HCT116 (cell line): ENCODE measurements around the gene ERBB3. TPM values are rescaled to one million over a fixed set of nuclear protein-coding genes. Genes with fewer than 3 reads are reported as not detected.
A peak's percentile ranks its signal among the peaks of the same experiment; 100 is the strongest.

Source experiments
- ATAC-seq: fragments of 200-7000 bp; cut with Tn5 transposase; 2 replicates; pipeline ENCODE4 v1.9.1; 2020; ENCODE audit warnings: mild to moderate bottlenecking, moderate library complexity
- BruUV-seq: library from RNA; stranded (reverse); fragments of 400-500 nt; replicated peaks from 2 replicates; lab custom pipeline; 2021; lab: Mats Ljungman, UMichigan
- CTCF ChIA-PET: fragments of 300-600 bp; sonication (Branson Sonifier 250); formaldehyde crosslinking; loops from one replicate; lab custom pipeline; 2021; ENCODE audit warnings: antibody characterized with exemption; lab: Charles Lee
- POLR2A ChIA-PET: fragments of 300-600, 350-600 bp; sonication (Branson Sonifier 250); formaldehyde crosslinking; loops from one replicate; lab custom pipeline; 2021; ENCODE audit warnings: antibody characterized with exemption; lab: Charles Lee
- RAD21 ChIA-PET, 2 experiments: fragments of 300-600 bp; sonication (Branson Sonifier 250); formaldehyde crosslinking; loops; one replicate each; lab custom pipeline; 2023; ENCODE audit warnings: low total read pairs in 2 of 2; ENCODE audit not compliant: uncharacterized antibody in 2 of 2, unreplicated experiment in 2 of 2, low non-redundant PET in 1 of 2; lab: Charles Lee
- DNase-seq: peaks from one replicate; pipeline ENCODE4 v3.0.0-alpha.2; 2010; ENCODE audit warnings: low read depth, low spot score
- H2AFZ ChIP-seq: fragments of 200-600 bp; shearing (Covaris generic), sonication (generic); 2 replicates; pipeline ENCODE4 v1.6.1; 2017; ENCODE audit warnings: low read depth, mixed run types, mixed read lengths, antibody characterized with exemption, low read length; ENCODE audit not compliant: poor library complexity, severe bottlenecking
- H3K27ac ChIP-seq: 2 replicates; pipeline ENCODE4 v1.5.1; 2012; ENCODE audit warnings: low read depth, low read length
- H3K27me3 ChIP-seq: fragments of 200-600 bp; sonication (generic); 2 replicates; pipeline ENCODE4 v1.6.1; 2016; ENCODE audit warnings: mixed run types, low read length, mixed read lengths; ENCODE audit not compliant: insufficient read depth
- H3K36me3 ChIP-seq, 2 experiments: fragments of 200-500 bp in 1 of 2; fragments of 200-600 bp in 1 of 2; sonication (Bioruptor generic) in 1 of 2; sonication (generic) in 1 of 2; 2 replicates each; pipeline versions ENCODE4 v1.5.1 to v1.6.1; 2014 to 2016; ENCODE audit warnings: low read length in 2 of 2, inconsistent platforms in 1 of 2, mixed read lengths in 1 of 2, mixed run types in 1 of 2; ENCODE audit not compliant: insufficient read depth in 2 of 2, control insufficient read depth in 1 of 2
- H3K4me1 ChIP-seq, 2 experiments: fragments of 200-600 bp in 1 of 2; sonication (generic) in 1 of 2; 2 replicates each; pipeline versions ENCODE4 v1.5.1 to v1.6.1; 2012 to 2017; ENCODE audit warnings: low read length in 2 of 2, inconsistent platforms in 1 of 2, mild to moderate bottlenecking in 1 of 2, mixed read lengths in 1 of 2, mixed run types in 1 of 2, moderate library complexity in 1 of 2; ENCODE audit not compliant: insufficient read depth in 2 of 2, control insufficient read depth in 1 of 2
- H3K4me2 ChIP-seq: fragments of 200-600 bp; sonication (generic); 2 replicates; pipeline ENCODE4 v1.6.1; 2017; ENCODE audit warnings: mixed run types, low read length, mixed read lengths
- H3K4me3 ChIP-seq, 2 experiments: fragments of 200-600 bp in 1 of 2; sonication (generic) in 1 of 2; replicated peaks in 1 of 2; 2 replicates each; pipeline ENCODE4 v1.5.1; 2011 to 2016; ENCODE audit warnings: low read length in 2 of 2, control low read depth in 1 of 2, low read depth in 1 of 2, mild to moderate bottlenecking in 1 of 2, mixed read lengths in 1 of 2, mixed run types in 1 of 2
- H3K79me2 ChIP-seq: fragments of 200-600 bp; sonication (generic); 2 replicates; pipeline ENCODE4 v1.6.1; 2017; ENCODE audit warnings: mild to moderate bottlenecking, mixed run types, low read length, moderate library complexity, mixed read lengths; ENCODE audit not compliant: insufficient read depth
- H3K9ac ChIP-seq: fragments of 200-600 bp; sonication (generic); 2 replicates; pipeline ENCODE4 v1.6.1; 2016; ENCODE audit warnings: low read length, mixed read lengths
- H3K9me2 ChIP-seq: fragments of 200-600 bp; sonication (generic), shearing (Covaris generic); 2 replicates; pipeline ENCODE4 v1.6.1; 2017; ENCODE audit warnings: mixed run types, mild to moderate bottlenecking, moderate library complexity; ENCODE audit not compliant: insufficient read depth
- H3K9me3 ChIP-seq, 2 experiments: fragments of 200-500 bp in 1 of 2; fragments of 200-600 bp in 1 of 2; sonication (Bioruptor generic) in 1 of 2; sonication (generic) in 1 of 2; 2 replicates each; pipeline ENCODE4 v1.6.1; 2014 to 2017; ENCODE audit warnings: low read length in 2 of 2, mixed read lengths in 2 of 2, inconsistent platforms in 1 of 2, low read depth in 1 of 2, mild to moderate bottlenecking in 1 of 2, mixed run types in 1 of 2, moderate library complexity in 1 of 2; ENCODE audit not compliant: control insufficient read depth in 1 of 2, insufficient read depth in 1 of 2
- H4K20me1 ChIP-seq: fragments of 200-600 bp; sonication (generic), shearing (Covaris generic); 2 replicates; pipeline ENCODE4 v1.6.1; 2017; ENCODE audit warnings: mixed run types, mild to moderate bottlenecking, moderate library complexity; ENCODE audit not compliant: insufficient read depth
- CBX3 ChIP-seq: IDR thresholded peaks from 2 replicates; pipeline ENCODE4 v1.6.1; 2012; ENCODE audit warnings: low read depth
- EGR1 ChIP-seq: IDR thresholded peaks from 2 replicates; pipeline ENCODE4 v1.6.1; 2012; ENCODE audit warnings: low read depth
- ELF1 ChIP-seq: IDR thresholded peaks from 2 replicates; pipeline ENCODE4 v1.6.1; 2012; ENCODE audit warnings: low read depth, borderline replicate concordance
- EZH2 ChIP-seq: fragments of 200-600 bp; sonication (generic); IDR thresholded peaks from 2 replicates; pipeline ENCODE4 v1.6.1; 2017; ENCODE audit warnings: antibody characterized with exemption, mixed run types
- EZH2phosphoT487 ChIP-seq: fragments of 200-600 bp; IDR thresholded peaks from 2 replicates; pipeline ENCODE4 v1.6.1; 2018; ENCODE audit warnings: antibody characterized with exemption, borderline replicate concordance
- FOSL1 ChIP-seq: IDR thresholded peaks from 2 replicates; pipeline ENCODE4 v1.6.1; 2012; ENCODE audit warnings: low read depth
- JUND ChIP-seq: IDR thresholded peaks from 2 replicates; pipeline ENCODE4 v1.6.1; 2012
- POLR2A ChIP-seq: IDR thresholded peaks from 2 replicates; pipeline ENCODE4 v1.7.0; 2011; ENCODE audit warnings: borderline replicate concordance; ENCODE audit not compliant: insufficient read depth, insufficient read length; ENCODE audit errors: extremely low read depth
- POLR2AphosphoS5 ChIP-seq: IDR thresholded peaks from 2 replicates; pipeline ENCODE4 v1.6.1; 2011; ENCODE audit warnings: mild to moderate bottlenecking, low read depth, low read length, moderate library complexity
- RAD21 ChIP-seq: IDR thresholded peaks from 2 replicates; pipeline ENCODE4 v1.6.1; 2012; ENCODE audit warnings: low read depth, mild to moderate bottlenecking
- SIN3A ChIP-seq: IDR thresholded peaks from 2 replicates; pipeline ENCODE4 v1.6.1; 2012; ENCODE audit warnings: low read depth
- SP1 ChIP-seq: IDR thresholded peaks from 2 replicates; pipeline ENCODE4 v1.6.1; 2012; ENCODE audit warnings: low read depth
- SRF ChIP-seq: IDR thresholded peaks from 2 replicates; pipeline ENCODE4 v1.6.1; 2012; ENCODE audit warnings: low read depth
- TCF7L2 ChIP-seq: IDR thresholded peaks from 2 replicates; pipeline ENCODE4 v1.7.0; 2011; ENCODE audit warnings: borderline replicate concordance, inconsistent platforms; ENCODE audit not compliant: insufficient read depth, insufficient read length; ENCODE audit errors: extremely low read depth
- YY1 ChIP-seq: IDR thresholded peaks from 2 replicates; pipeline ENCODE4 v1.6.1; 2011; ENCODE audit warnings: low read length, low read depth, moderate library complexity, mild to moderate bottlenecking; ENCODE audit not compliant: insufficient replicate concordance; ENCODE audit errors: extremely low read depth
- ZFX ChIP-seq: fragments of 450-650 bp; IDR thresholded peaks from 2 replicates; pipeline ENCODE4 v1.6.1; 2017
- intact Hi-C: fragments of 100-400 bp; cut with micrococcal nuclease; formaldehyde crosslinking; loops from 2 replicates; pipeline ENCODE4 v1.10.0; 2022
- total RNA-seq: library from RNA; stranded (reverse); gene quantifications from one replicate; pipeline ENCODE4 v1.2.1, GENCODE V29; 2021; ENCODE audit not compliant: unreplicated experiment
- TF ChIP-seq, protein P1 (sequence below), 3 experiments: fragments of 200-600 bp in 1 of 3; sonication (generic) in 1 of 3; IDR thresholded peaks in 2 of 3; conservative IDR thresholded peaks in 1 of 3; 2 replicates each; pipeline ENCODE4 v1.5.1; 2012 to 2017; ENCODE audit warnings: low read depth in 2 of 3, low read length in 2 of 3, antibody characterized with exemption in 1 of 3, borderline replicate concordance in 1 of 3, control low read depth in 1 of 3, mild to moderate bottlenecking in 1 of 3, mixed read lengths in 1 of 3, mixed run types in 1 of 3, moderate library complexity in 1 of 3; ENCODE audit not compliant: insufficient read depth in 1 of 3
- TF ChIP-seq, protein P2 (sequence below): IDR thresholded peaks from 2 replicates; pipeline ENCODE4 v1.6.1; 2011; ENCODE audit warnings: mild to moderate bottlenecking, low read length, moderate library complexity; ENCODE audit not compliant: insufficient replicate concordance; ENCODE audit errors: extremely low read depth
- TF ChIP-seq, protein P3 (sequence below): IDR thresholded peaks from 2 replicates; pipeline ENCODE4 v1.6.1; 2012

The ERBB3 gene
- total RNA-seq, 1 experiment from 2014 or later = 39.7 TPM

DNA sequence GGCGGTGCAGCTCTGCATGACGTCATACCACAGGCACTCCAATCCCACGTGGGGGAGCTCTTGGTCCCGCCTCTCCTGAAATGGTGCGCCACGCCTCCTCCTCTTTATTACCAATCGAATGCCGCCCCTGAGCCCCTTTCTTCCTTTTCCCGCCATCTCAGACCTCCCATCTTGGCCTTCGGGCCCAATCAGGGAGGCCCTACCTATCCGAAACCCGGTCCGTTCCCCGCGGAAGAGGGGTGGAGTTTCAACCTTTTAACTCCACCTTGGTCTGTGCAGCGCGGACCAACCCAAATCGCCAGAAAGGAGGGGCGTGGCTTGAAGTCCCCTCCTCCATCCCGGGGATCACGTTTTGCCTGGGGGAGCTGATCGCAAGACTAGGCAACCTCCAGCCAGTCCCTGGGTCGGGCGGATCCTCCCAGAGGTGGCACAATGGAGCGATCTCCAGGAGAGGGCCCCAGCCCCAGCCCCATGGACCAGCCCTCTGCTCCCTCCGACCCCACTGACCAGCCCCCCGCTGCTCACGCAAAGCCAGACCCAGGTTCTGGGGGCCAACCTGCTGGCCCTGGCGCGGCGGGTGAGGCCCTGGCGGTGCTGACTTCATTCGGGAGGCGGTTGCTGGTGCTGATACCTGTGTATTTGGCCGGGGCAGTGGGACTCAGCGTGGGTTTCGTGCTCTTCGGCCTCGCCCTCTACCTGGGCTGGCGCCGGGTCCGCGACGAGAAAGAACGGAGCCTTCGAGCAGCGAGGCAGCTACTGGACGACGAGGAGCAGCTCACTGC is 48.1 kb downstream of the ERBB3 start, which contains the start of gene ESYT1:
ESYT1 (plus strand) TSS at position 380 of the 782 bp plus-strand sequence; CDS start at position 433, 53 bp downstream.
- Histone ChIP-seq H3K79me2 (peaks cover 29% of the 10 kb centered on the region), H3K4me3 (peak within 1 kb of the TSS; percentile 90 to 91), H3K9me3 (no peaks in the 10 kb centered on the region), H3K27me3 (no peaks in the 10 kb centered on the region), H3K9me2 (no peaks in the 10 kb centered on the region), H3K27ac (peak within 1 kb of the TSS; percentile 76), H3K9ac (peak within 1 kb of the TSS; percentile 90), H3K4me2 (peak within 1 kb of the TSS; percentile 89), H4K20me1 (no peaks in the 10 kb centered on the region), H3K36me3 (peaks cover 14 to 27% of the 10 kb centered on the region in 2 experiments), H3K4me1 (peaks cover 16 to 33% of the 10 kb centered on the region in 2 experiments), H2AFZ (no peak within 1 kb of the TSS)
- POLR2A ChIA-PET = interaction anchor here (0.6 to 2.8 kb wide), 19 partner anchors 8 to 390 kb away, joined by 3 to 42 read pairs (median 5); partner anchors contain the start of genes MYL6, MYL6B, PA2G4 and RNF41
- TSS peak; percentile 57 for BruUV-seq
- RAD21 ChIA-PET = interaction anchor here (1.1 to 1.3 kb wide), 2 partner anchors 24 to 61 kb away, joined by 3 to 6 read pairs; partner anchors contain the start of genes MYL6B (in 1 of the 2) and SMARCC2 (in 1 of the 2)
- intact Hi-C loops = loop anchor here (2.0 kb wide), 2 partner anchors 25 to 337 kb away; partner anchors contain the start of gene MYL6B
- CTCF ChIA-PET = interaction anchor here (0.7 to 1.9 kb wide), 8 partner anchors 10 to 390 kb away, joined by 3 to 24 read pairs (median 4); partner anchors contain the start of genes MYL6, MYL6B, PA2G4 and SMARCC2
- ATAC-seq (peak; percentile 93), DNase-seq (peak; percentile 100)
- TF ChIP-seq TCF7L2 (peak; percentile 21), RAD21 (no peak), ZFX (peak; percentile 51; the same call in 1 of the 2 replicates), JUND (no peak), EZH2 (no peak), YY1 (peak; percentile 16), SIN3A (peak; percentile 81), CBX3 (no peak), POLR2AphosphoS5 (peak; percentile 93), SP1 (no peak), SRF (no peak), FOSL1 (no peak), EZH2phosphoT487 (no peak), POLR2A (peak; percentile 88), EGR1 (no peak), ELF1 (no peak)
- TF ChIP-seq, protein P1, sequence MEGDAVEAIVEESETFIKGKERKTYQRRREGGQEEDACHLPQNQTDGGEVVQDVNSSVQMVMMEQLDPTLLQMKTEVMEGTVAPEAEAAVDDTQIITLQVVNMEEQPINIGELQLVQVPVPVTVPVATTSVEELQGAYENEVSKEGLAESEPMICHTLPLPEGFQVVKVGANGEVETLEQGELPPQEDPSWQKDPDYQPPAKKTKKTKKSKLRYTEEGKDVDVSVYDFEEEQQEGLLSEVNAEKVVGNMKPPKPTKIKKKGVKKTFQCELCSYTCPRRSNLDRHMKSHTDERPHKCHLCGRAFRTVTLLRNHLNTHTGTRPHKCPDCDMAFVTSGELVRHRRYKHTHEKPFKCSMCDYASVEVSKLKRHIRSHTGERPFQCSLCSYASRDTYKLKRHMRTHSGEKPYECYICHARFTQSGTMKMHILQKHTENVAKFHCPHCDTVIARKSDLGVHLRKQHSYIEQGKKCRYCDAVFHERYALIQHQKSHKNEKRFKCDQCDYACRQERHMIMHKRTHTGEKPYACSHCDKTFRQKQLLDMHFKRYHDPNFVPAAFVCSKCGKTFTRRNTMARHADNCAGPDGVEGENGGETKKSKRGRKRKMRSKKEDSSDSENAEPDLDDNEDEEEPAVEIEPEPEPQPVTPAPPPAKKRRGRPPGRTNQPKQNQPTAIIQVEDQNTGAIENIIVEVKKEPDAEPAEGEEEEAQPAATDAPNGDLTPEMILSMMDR (IDR thresholded peaks at IDR 0.05 in 2 of 3, conservative IDR thresholded peaks at IDR 0.05 in 1 of 3; ENCODE audit: borderline replicate concordance in 1 of 3, insufficient read depth in 1 of 3, low read depth in 2 of 3, low read length in 2 of 3) = no peak
- TF ChIP-seq, protein P2, sequence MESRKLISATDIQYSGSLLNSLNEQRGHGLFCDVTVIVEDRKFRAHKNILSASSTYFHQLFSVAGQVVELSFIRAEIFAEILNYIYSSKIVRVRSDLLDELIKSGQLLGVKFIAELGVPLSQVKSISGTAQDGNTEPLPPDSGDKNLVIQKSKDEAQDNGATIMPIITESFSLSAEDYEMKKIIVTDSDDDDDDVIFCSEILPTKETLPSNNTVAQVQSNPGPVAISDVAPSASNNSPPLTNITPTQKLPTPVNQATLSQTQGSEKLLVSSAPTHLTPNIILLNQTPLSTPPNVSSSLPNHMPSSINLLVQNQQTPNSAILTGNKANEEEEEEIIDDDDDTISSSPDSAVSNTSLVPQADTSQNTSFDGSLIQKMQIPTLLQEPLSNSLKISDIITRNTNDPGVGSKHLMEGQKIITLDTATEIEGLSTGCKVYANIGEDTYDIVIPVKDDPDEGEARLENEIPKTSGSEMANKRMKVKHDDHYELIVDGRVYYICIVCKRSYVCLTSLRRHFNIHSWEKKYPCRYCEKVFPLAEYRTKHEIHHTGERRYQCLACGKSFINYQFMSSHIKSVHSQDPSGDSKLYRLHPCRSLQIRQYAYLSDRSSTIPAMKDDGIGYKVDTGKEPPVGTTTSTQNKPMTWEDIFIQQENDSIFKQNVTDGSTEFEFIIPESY = no peak
- TF ChIP-seq, protein P3, sequence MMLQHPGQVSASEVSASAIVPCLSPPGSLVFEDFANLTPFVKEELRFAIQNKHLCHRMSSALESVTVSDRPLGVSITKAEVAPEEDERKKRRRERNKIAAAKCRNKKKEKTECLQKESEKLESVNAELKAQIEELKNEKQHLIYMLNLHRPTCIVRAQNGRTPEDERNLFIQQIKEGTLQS = no peak
